HG02973 (cell line): ENCODE data around the gene VPS54.

ENCODE experiments used
- ATAC-seq: cut with Tn5 transposase; IDR thresholded peaks from one replicate; pipeline ENCODE4 v1.9.1; 2021; ENCODE audit warnings: moderate library complexity; ENCODE audit not compliant: unreplicated experiment

VPS54 gene, protein sequence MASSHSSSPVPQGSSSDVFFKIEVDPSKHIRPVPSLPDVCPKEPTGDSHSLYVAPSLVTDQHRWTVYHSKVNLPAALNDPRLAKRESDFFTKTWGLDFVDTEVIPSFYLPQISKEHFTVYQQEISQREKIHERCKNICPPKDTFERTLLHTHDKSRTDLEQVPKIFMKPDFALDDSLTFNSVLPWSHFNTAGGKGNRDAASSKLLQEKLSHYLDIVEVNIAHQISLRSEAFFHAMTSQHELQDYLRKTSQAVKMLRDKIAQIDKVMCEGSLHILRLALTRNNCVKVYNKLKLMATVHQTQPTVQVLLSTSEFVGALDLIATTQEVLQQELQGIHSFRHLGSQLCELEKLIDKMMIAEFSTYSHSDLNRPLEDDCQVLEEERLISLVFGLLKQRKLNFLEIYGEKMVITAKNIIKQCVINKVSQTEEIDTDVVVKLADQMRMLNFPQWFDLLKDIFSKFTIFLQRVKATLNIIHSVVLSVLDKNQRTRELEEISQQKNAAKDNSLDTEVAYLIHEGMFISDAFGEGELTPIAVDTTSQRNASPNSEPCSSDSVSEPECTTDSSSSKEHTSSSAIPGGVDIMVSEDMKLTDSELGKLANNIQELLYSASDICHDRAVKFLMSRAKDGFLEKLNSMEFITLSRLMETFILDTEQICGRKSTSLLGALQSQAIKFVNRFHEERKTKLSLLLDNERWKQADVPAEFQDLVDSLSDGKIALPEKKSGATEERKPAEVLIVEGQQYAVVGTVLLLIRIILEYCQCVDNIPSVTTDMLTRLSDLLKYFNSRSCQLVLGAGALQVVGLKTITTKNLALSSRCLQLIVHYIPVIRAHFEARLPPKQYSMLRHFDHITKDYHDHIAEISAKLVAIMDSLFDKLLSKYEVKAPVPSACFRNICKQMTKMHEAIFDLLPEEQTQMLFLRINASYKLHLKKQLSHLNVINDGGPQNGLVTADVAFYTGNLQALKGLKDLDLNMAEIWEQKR

DNA sequence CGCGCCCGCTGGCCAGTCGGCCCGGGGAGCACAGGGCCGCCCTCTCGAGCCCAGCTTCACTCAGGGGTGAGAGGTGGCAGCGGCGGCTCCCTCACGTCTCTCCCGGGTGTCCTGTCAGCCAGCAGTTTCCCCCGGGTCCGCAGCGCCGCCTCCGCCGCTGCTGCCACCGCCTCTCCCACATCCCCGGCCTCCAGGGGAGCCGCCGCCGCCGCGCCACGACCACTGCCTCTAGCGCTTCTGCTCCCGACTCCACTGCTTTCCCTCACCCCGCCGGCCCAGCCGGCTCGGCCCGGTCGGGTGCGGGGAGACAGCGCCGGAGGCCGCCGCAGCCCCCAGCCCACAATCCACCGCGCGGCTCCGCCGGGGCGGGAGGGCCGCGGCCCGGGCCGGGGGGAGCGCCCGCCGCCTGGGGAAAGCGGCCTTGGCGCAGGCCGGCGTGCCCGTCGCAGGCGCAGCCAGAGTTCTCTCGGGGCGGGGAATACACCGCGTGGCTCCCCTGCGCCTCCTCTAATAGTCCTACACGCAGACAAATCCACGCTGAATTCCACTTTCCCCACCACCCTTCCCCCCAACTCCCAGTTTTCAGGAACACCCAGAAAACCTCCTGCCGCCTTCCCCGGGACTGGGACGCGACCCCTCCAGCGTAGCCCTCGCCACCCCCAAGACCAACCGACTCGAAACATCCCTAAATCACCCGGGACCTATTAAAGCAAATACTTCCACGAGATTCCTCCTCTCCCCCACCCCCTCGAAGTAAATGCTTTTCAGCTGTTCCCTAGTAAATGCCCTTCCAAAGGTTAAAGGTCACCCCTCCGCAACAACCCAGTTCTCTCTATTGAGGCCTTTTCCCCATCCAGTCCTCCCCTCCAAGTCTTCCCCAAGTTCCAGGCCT is at the start of gene VPS54:
Gene VPS54, minus strand, starts transcription at position 346 of the 892 bp plus-strand sequence. CDS start 35,429 bp downstream, outside the sequence.
- ATAC-seq: peak; percentile 71

DNA sequence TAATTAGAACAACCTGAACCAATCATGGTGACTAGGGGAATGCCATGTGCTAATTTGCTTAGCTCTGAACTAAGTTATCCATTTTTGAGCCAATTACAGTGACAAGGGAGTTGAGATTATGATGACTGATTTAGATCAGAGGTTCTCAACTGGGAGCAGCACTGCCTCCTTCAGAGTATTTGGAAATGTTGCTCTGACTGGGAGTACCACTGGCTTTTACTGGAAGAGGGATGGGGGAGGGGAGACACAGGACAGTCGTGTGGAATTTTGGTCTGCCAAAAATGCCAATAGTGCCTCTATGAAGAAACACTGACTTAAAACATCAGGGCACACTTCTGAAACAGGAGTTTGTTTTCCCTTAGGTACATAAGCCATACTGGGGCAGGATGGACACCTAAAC is 48.1 kb upstream of the VPS54 start:
- no peak for ATAC-seq

DNA sequence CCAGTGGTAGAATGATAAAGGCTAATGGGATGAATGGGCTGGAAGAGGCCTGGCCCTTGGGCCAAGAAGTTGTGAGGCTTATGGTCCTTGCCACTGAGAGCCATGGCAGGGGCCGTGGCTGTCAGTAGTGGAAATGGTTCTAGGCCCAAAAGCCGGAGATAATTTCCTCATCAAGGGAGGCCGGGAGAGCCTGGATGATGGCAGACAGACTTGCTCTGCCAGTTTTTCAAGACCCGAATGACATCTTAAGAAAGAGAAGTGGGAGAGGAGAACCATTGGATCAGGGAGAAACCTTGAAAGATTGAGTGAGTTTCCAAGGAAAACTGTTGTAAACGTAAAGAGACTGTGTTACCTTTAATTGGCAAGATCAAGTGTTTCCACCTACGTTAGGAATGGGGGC is 46.3 kb upstream of the VPS54 start:
- ATAC-seq: no peak

DNA sequence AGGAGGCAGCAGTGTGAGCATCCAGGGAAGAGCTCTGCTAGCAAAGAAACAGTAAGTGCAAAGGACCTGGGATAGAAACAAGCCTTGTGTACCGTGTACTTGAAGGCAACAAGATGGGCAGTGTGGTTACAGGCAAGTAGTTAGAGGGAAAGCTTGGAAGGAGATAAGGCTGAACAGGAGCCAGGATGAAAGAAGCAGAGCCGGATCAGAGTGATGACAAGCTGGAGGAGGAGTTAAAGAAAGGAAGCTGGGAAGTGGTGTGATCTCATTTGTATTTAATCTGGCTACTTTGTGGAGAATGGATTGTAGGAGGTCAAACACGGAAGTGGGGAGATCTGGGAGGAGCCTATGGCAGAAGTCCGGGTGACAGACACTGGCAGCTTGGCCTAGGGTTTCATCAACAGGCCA is 44.7 kb upstream of the VPS54 start:
- ATAC-seq: no peak

DNA sequence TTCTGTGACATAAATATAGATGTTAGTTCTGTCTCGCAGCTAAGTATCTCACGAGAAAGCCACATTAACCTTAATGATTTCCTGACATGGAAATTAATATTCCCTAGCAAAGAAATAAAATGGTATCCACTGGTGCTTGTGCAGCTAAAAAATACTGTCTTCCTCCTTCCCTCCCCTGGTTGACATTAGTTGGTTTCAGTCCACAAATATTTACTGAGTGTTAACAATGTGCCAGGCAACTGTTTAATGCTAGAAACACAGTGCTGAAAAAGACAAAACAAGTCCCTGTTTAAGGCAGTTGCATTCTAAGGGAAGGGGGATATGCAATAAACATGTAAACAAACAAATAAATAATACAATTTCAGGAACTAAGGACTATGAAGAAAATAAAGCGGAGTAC is 44.2 kb upstream of the VPS54 start:
- ATAC-seq: no peak

DNA sequence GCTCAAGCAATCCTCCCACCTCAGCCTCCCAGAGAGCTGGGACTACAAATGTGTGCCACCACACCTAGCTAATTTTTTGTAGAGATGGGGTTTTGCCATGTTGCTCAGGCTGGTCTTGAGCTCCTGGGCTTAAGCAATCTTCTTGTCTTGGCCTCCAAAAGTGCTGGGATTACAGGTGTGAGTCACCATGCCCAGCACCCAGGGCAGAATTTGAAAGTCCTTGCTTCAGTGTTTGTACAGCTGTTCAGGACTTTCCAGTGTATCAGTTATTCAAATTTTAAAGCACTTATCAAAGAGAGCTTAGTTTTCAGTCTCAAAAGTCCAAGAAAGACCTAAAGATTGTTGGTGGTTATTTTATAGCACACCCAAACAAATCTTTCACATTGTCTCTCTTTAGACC is 43.6 kb upstream of the VPS54 start:
- no peak for ATAC-seq

DNA sequence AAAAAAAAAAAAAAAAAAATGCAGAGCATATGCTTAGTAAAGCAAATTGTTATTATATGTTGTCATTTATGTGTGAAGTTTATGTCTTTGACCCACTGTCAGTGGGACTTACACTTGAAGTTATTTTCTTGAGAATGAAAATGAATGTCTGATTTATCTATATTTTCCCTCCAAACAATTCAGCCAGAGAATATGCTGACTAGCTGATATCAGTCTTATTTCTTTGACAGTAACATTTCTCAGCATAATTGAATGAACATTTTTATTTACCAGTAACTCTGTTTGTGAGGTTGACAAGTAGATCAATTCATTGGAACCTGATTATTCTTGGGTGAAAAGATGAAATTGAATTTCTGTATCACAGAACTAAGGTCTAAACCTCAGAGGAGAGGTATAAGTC is 40.0 kb upstream of the VPS54 start:
- ATAC-seq: no peak

DNA sequence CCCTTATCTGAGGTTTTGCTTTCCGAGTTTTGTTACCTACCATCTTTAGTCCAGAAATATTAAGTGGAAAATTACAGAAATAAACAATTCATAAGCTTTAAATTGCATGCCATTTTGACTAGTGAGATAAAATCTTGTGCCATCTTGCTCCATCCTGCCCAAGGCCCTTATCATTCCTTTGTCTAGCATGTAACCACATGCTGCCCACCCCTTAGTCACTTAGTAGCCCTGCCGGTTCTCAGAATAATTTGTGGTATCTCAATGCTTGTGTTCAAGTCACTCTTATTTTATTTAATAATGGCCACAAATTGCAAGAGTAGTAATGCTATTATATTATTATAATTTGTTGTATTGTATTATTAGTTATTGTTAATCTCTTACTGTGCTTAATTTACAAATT is 36.8 kb upstream of the VPS54 start:
- ATAC-seq: no peak

DNA sequence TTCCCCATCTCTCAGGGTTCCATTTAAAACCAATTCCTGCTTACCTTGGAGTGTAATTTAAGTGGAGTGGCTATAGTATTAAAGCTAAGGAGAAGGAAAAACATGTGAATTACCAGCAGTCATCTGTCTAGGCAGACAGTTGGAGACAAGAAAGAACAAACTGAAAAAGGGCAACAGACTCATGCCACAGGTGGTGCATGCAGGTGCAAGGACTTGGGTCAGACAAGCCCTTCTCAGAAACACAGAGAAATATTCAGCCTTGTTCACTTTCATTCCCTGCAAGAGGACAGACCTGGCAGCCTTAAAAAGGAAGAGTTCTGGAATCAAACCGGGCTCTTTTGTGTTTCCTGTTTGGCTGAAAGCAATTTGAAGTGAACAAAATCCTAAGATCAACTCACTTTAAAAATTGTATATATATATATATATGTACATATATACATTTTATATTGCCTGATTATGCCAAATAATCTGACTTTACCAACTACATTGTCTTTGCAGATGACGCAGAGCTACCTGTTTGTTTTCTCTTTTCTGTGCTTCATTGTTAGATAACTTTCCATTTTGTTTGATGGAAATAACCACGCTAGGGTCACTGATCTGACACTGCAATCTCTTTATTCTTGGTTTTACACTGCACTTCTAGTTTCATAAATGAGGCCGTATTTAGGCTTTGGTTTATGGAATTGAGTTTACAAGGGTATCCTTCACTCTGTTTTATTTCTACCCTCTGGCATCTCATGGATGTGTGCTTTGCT is 35.1 kb upstream of the VPS54 start:
- no peak for ATAC-seq

DNA sequence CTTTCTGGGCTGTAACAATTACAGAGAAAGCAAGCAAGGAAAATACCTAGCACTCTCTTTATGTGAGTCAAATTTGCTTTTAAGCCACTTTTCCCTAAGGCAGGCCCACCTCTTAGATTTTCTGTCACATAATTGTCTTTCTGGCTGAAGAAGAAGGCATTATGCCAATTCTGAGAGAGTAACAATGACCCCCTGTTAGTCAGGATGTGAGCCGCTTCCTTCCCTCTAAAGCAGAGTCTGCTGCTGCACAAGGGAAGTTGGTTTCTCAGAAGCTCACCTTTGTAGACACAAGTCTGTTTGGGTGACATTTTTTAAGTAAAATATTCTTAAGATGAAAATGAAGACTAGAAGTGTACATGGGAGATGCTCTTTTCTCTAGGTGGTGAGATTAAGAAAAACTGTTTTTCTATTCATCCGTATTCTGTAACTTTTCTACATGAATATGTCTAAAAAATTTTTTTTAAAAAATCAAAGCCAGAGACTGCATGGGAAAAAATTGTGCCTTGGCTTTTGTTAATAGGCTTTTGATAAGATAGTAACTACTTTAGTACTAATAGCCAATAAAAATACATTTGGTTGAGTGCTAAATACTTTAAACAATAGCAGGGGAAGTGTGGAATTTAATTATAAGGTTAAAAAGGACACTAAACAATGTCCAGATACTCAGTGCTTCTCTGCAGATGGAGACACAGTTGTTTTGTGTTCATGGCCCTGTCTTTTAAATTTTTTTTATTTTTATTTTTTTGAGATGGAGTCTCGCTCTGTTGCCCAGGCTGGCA is 33.4 kb upstream of the VPS54 start:
- no peak for ATAC-seq

DNA sequence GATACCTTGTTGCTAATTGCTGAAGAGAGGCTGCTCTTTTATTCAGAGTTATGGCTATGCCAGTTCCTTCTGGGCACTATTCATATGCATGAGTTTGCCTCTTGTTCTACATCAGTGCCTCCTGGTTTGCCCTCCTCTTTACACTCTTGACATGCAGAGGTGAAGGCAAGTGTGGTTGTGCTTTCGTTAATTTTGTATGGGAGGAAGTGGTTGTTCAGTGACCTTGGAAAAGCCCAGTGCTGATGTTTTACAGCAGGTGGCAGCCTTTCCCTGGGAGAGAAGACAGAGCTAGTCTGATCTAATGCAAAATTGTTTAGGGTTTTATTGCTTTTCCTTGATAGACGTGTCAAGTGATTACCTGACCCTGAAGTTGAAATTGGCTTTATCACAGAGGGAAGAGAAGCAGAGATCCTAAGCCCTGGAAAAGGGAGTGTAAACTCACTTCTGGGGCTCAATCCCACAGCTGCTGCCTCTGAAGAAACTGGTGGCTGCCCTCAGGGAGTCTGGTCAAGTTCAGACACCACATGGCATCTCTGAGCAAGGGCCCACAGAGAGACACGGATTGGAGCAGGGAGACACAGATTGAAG is 30.5 kb upstream of the VPS54 start:
- ATAC-seq: peak; percentile 89

DNA sequence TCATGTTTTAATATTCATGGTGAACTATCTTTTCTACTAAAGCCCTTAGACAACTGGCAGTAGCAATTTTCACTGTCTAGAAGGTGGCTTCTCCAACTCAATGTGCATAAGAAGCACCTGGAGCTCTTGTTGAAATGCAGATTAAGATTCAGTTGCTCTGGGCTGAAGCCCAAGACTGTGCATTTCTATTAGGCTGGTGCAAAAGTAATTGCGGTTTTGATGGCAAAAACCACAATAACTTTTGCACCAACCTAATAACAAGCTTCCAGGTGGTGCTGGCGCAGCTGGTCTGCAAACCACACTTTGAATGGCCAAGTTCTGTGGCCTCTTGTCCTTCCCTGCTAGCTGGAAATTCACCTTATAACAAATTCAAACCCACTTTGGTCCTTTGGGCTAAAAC is 26.7 kb upstream of the VPS54 start:
- ATAC-seq: no peak

DNA sequence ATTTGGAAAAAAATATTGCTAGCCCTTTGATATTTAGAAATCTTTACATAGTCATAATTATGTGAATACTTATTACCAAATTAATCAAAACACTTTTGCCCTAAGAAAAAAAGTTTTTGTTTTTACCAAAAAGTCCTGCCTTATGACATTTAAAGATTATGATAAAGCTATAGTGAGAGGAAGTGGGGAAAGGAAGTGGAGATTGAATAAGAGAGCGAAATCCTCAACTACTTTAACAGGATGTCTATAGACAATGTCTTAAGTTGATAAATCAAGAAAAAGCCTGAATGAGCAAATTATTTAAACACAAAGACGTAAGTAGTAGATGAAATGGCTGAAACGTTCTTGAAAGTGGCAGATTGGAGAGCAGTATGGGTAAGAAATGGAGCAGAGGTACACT is 20.9 kb upstream of the VPS54 start:
- ATAC-seq: no peak

DNA sequence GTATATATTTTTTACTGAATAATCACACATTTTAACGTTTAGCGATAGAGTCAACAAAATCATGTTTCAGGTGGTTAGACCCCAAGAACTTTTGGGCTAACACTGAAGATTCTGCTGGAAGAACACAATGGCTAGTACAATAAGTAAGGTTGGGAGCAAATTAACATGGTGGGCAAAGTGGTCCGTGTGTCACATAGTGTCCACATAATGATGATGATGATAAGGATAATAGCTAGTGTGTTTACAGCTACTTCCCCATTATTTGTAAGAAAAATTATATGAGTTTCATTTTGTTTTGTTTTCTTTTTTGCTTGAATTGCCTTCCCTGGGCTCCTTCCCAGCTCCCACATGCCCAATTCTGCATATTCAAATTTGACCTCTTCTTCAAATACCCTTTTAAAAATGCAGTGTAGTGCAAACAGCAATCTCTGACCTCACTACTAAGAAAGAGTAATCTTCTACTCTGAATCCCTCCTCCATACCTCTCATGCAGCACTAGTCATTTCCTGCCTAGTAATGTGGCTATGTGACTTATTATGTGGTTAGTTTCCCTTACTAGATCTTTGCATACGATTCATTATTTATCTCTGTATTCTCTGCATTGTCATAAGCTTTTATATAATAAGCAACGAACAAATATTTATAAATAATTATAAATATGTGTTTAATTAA is 16.9 kb upstream of the VPS54 start:
- peak; percentile 99 for ATAC-seq

DNA sequence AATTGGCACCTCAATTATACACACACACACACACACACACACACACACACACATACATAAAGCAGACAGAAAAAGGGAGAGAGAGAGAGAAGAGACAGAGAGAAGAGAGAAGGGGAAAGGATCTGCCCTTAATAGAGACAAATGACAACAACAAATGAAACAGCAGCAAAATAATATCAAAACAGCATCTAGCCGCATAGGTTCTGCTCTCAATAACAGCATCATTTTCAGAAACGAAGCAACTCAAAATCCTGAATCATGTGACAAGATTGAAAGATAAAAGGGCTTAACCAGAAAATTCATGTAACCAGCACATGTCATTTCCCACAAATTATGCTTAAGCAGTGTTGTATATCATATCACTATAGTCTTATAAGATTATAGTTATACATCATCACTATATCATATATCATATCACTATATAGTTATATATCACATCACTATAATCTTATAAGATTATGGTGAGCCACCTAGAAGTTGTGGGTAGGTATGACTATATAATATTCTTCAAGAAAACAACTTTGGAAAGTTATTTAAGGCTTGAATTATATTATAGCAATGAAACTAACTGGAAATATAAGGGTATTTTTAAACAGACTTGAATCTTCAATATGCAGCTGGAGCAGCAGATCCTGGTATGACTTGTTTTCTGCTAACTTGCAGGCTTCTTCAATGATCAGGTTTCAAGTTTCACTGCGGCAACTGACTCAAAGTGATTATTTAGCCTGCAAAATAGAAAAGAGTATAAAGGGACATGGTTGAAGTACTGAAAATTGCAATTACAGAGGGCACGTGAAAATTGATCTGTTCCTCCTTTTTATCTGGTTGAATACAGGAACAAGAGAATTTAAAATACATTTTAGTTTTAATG is 16.1 kb upstream of the VPS54 start:
- no peak for ATAC-seq

DNA sequence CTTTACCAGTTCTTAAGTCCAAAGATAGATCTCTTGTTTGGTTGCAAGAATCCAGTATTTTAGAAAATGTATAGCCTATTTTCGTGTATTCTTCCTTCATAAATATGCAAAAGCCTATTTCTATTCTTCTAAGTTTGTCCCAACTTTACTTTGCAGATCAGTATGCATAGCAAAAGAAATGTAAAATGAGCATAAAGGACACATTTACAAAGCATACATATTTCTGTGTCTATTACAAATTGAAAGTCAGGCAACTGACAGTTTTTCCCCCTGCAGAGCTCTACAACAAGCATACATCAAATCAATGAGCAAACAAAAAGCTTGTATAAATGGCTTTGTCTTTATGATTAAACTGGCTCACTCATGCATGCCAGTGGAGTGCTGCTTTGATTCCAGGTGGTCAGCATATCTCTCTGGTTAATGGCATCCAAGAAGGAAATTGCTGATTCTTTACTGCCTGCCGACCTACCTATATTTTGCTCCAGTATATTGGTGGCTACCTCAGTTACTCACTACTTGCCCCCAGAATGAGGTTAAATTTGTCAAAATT is 10.0 kb upstream of the VPS54 start:
- no peak for ATAC-seq

DNA sequence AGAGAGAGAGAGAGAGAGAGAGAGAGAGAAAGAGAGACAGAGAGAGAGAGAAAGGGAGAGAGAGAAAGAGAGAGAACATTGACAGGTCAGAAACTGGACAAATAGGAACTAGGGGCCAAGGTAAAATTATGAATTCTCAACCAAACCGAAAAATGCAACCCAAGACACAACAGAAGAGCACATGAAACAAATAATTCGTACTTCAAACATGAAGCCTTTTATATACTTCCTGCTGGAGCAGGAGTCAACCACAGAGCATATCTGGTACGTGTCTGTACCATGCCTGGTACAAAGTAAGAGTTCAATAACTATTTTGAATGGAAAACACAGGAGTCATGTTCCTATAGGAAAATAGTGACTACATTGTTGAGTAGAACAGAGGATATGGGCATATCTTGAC is 6.5 kb upstream of the VPS54 start:
- no peak for ATAC-seq
